ENCODE results near the gene MYO1B. TPM values are rescaled to one million over a fixed set of nuclear protein-coding genes. Genes with fewer than 3 reads are reported as not detected.

Gene MYO1B
- total and polyA plus RNA-seq, 2 of the 4 experiments (the other 2 are of a cell fraction) = 57.2 to 116 TPM

DNA sequence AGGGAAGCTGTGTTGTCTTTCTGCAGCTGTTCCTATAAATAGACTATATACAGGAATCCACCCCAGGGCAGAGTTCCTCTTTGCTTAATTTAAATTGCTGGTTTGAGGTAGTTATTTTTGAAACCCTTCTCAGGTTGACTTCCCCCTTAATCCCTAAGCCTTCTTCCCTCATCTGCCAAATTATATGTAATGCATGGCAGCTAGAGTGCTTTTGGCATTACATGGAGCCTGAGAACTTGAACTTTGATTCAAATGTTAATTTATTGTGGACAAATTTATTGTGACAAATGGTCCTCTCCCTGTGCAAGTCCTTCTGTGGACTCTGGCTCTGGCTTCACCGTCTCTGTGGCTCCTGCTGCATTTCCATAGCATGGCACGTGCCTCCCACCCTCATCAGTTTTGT lies 29.2 kb downstream of the MYO1B start:
- Histone ChIP-seq H4K5ac (ENCODE audit: low read depth, low read length) (no peak overlapping the region), H3K4ac (ENCODE audit: low read depth, low read length) (no peak overlapping the region), H3K79me1 (ENCODE audit: low read depth in 1 of 2, low read length in 2 of 2) (peaks cover 33 to 88% of the 10 kb centered on the region in 2 experiments), H2AFZ (replicated peaks; ENCODE audit: low read length, poor library complexity) (no peak overlapping the region), H3K23ac (ENCODE audit: low read depth, low read length) (no peak overlapping the region), H2BK15ac (ENCODE audit: low read depth, low read length) (no peak overlapping the region), H3K14ac (replicated peaks; ENCODE audit: low read depth, low read length) (no peak overlapping the region), H4K91ac (ENCODE audit: insufficient read depth, low read depth, low read length) (no peak overlapping the region), H3K4me2 (ENCODE audit: low read depth, low read length) (no peak overlapping the region), H3K18ac (ENCODE audit: low read depth, low read length) (no peak overlapping the region), H3K56ac (ENCODE audit: extremely low read depth, insufficient read depth, low read length) (no peak overlapping the region), H2BK120ac (ENCODE audit: low read depth, low read length) (no peak overlapping the region), H4K8ac (ENCODE audit: low read depth in 2 of 2, low read length in 2 of 2) (no peak overlapping the region), H2AK9ac (replicated peaks; ENCODE audit: low read depth, low read length, poor library complexity) (no peak overlapping the region), H2BK5ac (ENCODE audit: low read depth, low read length, poor library complexity, severe bottlenecking) (no peak overlapping the region), H3K9me1 (ENCODE audit: insufficient read depth, low read length) (peaks cover 21% of the 10 kb centered on the region), H4K20me1 (ENCODE audit: insufficient read depth, low read length) (peaks cover 78% of the 10 kb centered on the region), H3K36me3 (ENCODE audit: control insufficient read depth, insufficient read depth, low read length) (peaks cover 12% of the 10 kb centered on the region), H3K9me3 (ENCODE audit: control insufficient read depth, insufficient read depth, low read length) (no peaks in the 10 kb centered on the region), H3K27ac (ENCODE audit: insufficient read depth, low read length) (no peak overlapping the region), H3K27me3 (ENCODE audit: control insufficient read depth, insufficient read depth, low read length) (no peaks in the 10 kb centered on the region), H2AK5ac (ENCODE audit: low read depth, low read length) (no peak overlapping the region), H3K4me1 (ENCODE audit: control insufficient read depth, insufficient read depth, low read length) (peaks cover 7% of the 10 kb centered on the region), H2BK20ac (ENCODE audit: low read depth, low read length) (no peak overlapping the region), H3K4me3 (ENCODE audit: insufficient read depth, low read depth, low read length) (no peak overlapping the region), H3K9ac (ENCODE audit: low read depth, low read length) (no peak overlapping the region)
- in situ Hi-C loops (cut with MboI; ENCODE audit: low sequenced_read_pairs) = no loop called here
- TF ChIP-seq NFE2L2 (IDR thresholded peaks at IDR 0.05; ENCODE audit: low read depth, low read length) (no peak), POLR2A (IDR thresholded peaks at IDR 0.05; ENCODE audit: low read depth, low read length) (no peak), FOS (IDR thresholded peaks at IDR 0.05; ENCODE audit: low read depth, low read length) (no peak), CEBPB (IDR thresholded peaks at IDR 0.05; ENCODE audit: low read depth, low read length) (no peak), MXI1 (IDR thresholded peaks at IDR 0.05; ENCODE audit: borderline replicate concordance, low read depth, low read length) (no peak), RFX5 (IDR thresholded peaks at IDR 0.05; ENCODE audit: low read depth, low read length) (no peak), RCOR1 (IDR thresholded peaks at IDR 0.05; ENCODE audit: insufficient replicate concordance, low read length) (no peak), SMC3 (IDR thresholded peaks at IDR 0.05; ENCODE audit: low read depth, low read length) (no peak), MAZ (IDR thresholded peaks at IDR 0.05; ENCODE audit: borderline replicate concordance, low read depth, low read length) (no peak), MAFK (IDR thresholded peaks at IDR 0.05; ENCODE audit: low read depth, low read length) (no peak), RAD21 (IDR thresholded peaks at IDR 0.05; ENCODE audit: low read length) (no peak), CHD1 (IDR thresholded peaks at IDR 0.05; ENCODE audit: low read depth, low read length) (no peak), BHLHE40 (IDR thresholded peaks at IDR 0.05; ENCODE audit: low read depth, low read length) (no peak)
- TF ChIP-seq, protein P1, sequence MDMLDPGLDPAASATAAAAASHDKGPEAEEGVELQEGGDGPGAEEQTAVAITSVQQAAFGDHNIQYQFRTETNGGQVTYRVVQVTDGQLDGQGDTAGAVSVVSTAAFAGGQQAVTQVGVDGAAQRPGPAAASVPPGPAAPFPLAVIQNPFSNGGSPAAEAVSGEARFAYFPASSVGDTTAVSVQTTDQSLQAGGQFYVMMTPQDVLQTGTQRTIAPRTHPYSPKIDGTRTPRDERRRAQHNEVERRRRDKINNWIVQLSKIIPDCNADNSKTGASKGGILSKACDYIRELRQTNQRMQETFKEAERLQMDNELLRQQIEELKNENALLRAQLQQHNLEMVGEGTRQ (IDR thresholded peaks at IDR 0.05; ENCODE audit: low read depth, low read length) = no peak
- TF ChIP-seq, protein P2, sequence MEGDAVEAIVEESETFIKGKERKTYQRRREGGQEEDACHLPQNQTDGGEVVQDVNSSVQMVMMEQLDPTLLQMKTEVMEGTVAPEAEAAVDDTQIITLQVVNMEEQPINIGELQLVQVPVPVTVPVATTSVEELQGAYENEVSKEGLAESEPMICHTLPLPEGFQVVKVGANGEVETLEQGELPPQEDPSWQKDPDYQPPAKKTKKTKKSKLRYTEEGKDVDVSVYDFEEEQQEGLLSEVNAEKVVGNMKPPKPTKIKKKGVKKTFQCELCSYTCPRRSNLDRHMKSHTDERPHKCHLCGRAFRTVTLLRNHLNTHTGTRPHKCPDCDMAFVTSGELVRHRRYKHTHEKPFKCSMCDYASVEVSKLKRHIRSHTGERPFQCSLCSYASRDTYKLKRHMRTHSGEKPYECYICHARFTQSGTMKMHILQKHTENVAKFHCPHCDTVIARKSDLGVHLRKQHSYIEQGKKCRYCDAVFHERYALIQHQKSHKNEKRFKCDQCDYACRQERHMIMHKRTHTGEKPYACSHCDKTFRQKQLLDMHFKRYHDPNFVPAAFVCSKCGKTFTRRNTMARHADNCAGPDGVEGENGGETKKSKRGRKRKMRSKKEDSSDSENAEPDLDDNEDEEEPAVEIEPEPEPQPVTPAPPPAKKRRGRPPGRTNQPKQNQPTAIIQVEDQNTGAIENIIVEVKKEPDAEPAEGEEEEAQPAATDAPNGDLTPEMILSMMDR (conservative IDR thresholded peaks at IDR 0.05; ENCODE audit: low read depth, low read length) = no peak
- TF ChIP-seq, protein P3, sequence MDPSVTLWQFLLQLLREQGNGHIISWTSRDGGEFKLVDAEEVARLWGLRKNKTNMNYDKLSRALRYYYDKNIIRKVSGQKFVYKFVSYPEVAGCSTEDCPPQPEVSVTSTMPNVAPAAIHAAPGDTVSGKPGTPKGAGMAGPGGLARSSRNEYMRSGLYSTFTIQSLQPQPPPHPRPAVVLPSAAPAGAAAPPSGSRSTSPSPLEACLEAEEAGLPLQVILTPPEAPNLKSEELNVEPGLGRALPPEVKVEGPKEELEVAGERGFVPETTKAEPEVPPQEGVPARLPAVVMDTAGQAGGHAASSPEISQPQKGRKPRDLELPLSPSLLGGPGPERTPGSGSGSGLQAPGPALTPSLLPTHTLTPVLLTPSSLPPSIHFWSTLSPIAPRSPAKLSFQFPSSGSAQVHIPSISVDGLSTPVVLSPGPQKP (IDR thresholded peaks at IDR 0.05; ENCODE audit: borderline replicate concordance, low read depth, low read length) = no peak
- intact Hi-C loops (cut with micrococcal nuclease) = no loop called here
- CTCF ChIA-PET = no interaction called here
- POLR2A ChIA-PET (ENCODE audit: unreplicated experiment) = no interaction called here
- no CpG with 5 or more reads among the region's 2 CpGs for WGBS, 2 experiments (ENCODE audit: extremely low coverage in 2 of 2, insufficient read length in 1 of 2)
- dilution Hi-C loops (cut with HindIII; ENCODE audit: low sequenced_read_pairs, unreplicated experiment) = no loop called here
- ATAC-seq (ENCODE audit: low read depth) (no peak), DNase-seq (no peak)
- BruUV-seq (replicated peaks) = no TSS peak

Measured in IMR-90 (cell line).